Ecto neural progenitor cell (in vitro differentiated cells): ENCODE results near the gene LAPTM5.

Experiments
- DNase-seq: peaks from one replicate; pipeline ENCODE4 v3.0.0-alpha.2; 2018; ENCODE audit warnings: low spot score

LAPTM5 gene

GRCh38 chr1:30742300-30742962 lies 15.1 kb downstream of the LAPTM5 start:
- no peak for DNase-seq

DNA sequence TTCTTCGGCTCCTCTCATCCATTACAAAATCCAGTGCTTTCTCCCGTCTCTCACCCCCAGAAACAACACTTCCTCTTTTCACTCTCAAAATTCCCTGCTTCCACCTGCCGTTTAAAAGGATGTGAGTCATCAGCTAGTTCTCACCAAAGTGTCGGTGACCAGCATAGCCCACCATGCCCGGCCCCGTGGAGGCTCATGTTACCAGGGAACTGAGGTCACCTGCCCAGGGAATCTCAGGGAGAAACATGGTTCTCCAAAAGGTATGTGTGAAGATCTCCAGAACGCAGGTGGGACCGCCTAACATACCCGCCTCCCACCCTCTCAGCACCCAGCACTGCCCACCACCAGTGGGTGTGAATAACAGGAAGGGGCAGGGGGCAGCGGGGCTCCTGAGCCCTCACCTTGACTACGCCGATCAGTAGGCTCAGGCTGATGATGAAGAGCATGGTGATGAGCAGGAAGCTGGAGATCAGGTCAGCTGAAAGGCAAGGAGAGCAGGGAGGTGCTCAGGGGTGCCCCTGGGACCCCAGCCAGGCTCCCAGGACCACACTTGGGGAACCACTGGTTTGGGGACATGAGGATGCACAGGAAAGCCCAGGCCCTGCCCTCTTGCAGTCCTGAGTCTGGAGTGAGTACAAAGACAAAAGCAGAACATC lies 16.2 kb downstream of the LAPTM5 start:
- no peak for DNase-seq

GRCh38 chr1:30740251-30741238 lies 17.0 kb downstream of the LAPTM5 start:
- no peak for DNase-seq

DNA sequence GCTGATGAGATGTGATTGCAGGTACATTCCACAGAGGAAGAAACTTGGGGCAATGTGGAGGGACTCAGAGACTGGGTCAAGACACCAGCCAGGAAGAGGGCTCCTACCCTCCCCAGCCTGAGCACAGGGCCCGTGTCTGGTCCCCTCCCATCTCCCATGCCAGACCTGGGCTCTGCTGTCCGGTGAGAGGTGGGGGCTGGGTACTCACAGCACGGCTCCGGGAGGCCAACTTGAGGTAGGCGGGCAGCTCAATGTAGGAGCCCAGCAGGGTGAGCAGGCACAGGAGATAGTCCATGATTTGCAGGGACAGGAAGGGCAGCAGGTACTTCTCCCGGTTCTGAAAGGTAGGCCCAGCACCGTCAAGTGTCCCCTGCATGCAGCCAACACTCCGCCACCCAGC lies 18.0 kb downstream of the LAPTM5 start:
- no peak for DNase-seq

DNA sequence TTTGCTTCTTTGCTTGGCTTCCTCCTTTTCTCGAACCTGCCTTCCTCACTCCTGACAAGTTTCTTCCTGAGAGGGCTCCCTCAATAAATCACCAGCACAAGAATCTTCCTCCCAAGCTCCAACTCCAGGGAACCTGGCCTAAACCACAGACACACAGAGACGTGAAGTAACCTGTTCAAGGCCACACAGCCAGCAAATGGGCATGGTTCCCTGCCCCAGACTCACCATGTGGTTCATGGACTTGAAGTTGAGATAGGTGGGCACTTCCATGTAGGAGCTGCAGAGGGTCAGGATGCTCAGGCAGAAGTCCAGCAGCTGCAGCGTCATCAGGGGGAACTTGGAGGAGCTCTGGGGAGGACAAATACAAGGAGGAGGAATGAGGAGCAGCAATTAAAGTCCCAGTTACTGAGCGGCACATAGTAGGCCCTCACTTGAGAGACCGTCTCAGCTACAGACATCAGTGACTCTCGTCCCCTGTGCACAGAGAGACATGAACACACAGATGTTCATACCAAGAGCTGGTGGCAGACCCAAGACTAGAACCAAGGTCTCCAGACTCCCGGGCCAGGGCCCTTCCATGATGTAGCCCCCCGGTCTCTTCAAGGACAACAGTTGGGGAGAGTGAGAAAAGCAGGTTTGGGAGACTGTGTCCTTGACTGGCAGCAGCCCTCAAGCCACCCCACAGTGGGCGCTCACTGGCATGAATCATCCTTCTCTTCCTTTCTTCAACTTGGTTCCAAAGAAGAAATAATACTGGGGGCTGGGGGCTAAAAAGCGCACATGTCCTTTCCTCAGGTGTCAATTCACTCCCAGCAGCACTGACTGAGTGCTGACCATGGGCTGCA lies 18.6 kb downstream of the LAPTM5 start:
- no peak for DNase-seq

GRCh38 chr1:30738040-30738714 lies 19.4 kb downstream of the LAPTM5 start:
- DNase-seq, result no peak

GRCh38 chr1:30737357-30738039 lies 20.1 kb downstream of the LAPTM5 start:
- no peak for DNase-seq

- no peak for DNase-seq
These were observed 21.7 kb downstream of the LAPTM5 start for GRCh38 chr1:30735668-30736498.

DNA sequence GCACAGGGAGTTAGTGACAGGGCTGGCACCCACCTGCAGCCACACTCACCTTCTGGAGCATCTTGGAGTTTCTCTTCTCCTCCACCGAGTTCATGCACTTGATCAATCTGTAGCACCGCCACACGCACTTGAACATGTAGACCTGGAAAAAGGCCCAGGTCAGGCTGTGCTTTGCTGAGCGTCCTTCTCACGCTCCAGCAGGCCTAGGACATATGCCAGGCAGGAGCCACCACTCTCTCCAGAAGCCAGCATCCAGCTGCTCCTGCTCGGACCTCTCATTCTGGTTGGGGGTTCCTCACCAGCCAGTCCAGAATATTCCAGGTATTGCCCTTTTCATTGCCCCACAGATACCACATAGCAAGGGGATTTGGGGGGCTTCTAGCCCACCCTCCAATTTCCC lies 22.4 kb downstream of the LAPTM5 start:
- no peak for DNase-seq

DNA sequence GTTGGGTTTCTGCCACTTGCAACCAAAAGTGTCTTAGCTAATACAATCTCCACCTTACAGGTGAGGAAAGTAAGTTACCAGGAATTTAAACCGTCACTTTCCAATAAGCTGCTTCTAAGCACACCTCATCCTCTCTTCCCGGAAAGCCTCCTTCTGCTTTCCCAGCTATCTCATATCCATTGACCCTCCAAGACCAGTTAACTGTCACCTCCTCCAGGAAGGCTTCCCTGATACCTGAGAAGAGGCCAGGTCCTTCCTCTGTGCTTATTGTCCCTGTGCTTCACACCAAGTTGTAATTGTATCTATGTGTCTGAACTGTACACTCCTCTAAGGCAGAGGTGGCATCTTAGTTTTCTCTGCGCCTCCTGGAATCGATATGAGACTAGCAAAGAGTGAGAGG lies 23.0 kb downstream of the LAPTM5 start:
- DNase-seq, result no peak

- DNase-seq, result no peak
These were observed 23.5 kb downstream of the LAPTM5 start for GRCh38 chr1:30734106-30734505.

GRCh38 chr1:30733493-30733892 lies 24.1 kb downstream of the LAPTM5 start:
- no peak for DNase-seq

DNA sequence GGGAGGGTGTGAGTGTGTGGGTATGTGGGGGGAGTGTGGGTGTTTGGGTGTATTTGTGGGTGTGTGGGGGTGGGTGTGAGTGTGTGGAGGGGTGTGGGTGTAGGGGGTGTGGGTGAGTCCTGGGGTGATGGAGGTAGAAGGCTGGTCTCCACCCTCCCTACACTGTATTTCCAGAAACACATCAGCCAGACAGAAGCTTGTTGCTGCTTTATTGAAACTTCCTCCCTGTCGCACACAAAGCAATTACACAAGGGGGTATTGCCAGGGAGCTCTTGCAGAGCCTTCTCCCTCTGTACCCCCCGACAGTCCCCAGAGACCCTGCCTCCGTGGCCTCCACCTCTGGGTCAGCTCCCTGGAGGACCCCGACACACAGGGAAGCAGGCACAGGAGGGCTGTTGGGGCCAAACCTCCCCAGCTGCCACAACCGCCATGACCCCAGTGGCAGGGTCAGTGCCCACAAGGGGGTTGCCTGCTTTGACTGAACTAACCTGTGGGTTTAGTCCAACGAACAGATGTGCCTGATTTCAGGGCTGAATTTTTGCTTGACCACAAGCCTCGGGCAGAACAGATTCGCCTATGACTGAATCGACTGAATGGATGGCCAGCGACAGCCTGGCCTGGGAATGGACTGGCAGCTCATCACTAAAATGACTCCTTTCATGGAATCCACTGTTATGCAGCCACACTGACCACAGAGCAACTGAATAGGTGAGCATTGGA lies 25.1 kb downstream of the LAPTM5 start:
- DNase-seq, result no peak

GRCh38 chr1:30731806-30732276 lies 25.7 kb downstream of the LAPTM5 start:
- DNase-seq, result no peak

DNA sequence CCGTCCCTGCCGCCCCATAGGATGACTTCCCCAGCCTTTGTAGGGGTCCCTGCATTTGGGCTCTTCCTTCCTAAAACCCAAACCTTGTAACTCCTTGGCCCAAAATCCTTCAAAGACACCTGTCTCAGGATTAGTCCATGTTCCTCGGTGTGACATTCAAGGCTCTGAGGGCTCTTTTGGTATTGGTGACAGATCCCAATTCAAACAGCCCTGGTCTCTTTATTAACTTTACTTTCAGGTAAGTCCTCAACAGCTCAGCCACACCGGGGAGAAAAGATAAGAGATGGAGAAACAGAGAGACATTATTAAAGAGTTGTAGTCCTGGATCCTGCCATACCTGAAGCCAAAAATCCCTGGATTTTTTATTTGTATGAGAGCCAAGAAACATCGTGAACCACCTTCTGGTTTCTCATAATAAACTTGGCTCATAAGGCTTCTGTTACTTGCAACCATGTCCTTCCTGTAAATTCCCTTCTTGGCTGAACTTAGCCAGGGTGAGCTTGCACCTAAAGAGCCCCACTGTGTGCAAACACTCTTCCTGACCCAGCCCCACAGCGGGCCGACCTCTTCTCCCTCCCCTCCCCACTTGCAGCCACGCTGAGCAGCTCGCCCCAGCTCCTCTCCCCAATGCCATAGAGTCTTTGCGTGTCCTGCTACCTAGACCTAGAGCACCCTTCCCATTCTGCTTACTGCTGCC lies 26.3 kb downstream of the LAPTM5 start:
- no peak for DNase-seq

GRCh38 chr1:30730346-30731108 lies 27.0 kb downstream of the LAPTM5 start:
- no peak for DNase-seq

DNA sequence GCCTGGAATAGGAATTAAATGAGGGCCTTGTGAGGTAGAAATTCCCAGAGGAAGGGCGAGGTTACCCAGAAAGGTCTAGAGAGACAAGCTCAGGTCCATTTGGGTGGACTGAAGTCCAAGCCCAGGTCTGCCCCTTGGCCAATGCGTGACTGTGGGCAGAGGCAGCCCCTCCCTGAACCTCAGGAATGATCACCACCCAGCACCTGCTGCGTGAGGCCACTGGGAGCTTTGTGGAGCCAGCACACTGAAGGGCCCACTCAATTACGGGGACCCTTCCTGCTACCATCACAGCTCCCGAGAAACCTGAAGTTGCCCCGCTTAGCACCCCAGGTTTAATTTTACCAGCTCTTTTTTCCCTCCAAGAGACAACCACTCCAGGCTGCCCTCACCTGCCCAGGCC lies 27.7 kb downstream of the LAPTM5 start:
- DNase-seq, result no peak
